RCC 7860 (cell line): ENCODE measurements around the gene PTPRE.
A peak's percentile ranks its signal among the peaks of the same experiment; 100 is the strongest.

Experiments used
- DNase-seq: peaks from one replicate; pipeline ENCODE4 v3.0.0-alpha.2; 2015; ENCODE audit warnings: low spot score
- FAIRE-seq: peaks from 2 replicates; lab custom pipeline; 2012; peaks lifted over from hg19 to GRCh38; lab: Jason Lieb, UNC

PTPRE gene

DNA sequence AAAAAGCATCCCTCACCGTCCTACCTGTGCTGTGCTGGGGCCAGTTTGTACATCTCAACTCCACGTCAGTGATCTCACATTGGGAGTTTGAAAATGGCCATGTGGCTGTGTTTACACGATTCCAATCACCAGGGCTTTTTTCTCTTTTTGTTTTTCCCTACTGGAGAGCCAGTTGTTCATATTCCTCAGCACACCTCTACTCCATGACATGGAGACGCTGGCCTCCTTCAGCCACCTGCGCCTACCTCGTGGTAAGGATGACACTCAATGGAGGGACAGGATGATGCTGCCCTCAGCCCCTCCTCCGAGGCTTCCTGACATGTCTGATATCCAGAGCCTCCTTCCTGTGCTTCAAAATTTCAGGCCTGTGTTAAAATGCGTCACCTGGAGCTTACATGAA is 24.5 kb upstream of the PTPRE start:
- FAIRE-seq (no peak), DNase-seq (no peak)

DNA sequence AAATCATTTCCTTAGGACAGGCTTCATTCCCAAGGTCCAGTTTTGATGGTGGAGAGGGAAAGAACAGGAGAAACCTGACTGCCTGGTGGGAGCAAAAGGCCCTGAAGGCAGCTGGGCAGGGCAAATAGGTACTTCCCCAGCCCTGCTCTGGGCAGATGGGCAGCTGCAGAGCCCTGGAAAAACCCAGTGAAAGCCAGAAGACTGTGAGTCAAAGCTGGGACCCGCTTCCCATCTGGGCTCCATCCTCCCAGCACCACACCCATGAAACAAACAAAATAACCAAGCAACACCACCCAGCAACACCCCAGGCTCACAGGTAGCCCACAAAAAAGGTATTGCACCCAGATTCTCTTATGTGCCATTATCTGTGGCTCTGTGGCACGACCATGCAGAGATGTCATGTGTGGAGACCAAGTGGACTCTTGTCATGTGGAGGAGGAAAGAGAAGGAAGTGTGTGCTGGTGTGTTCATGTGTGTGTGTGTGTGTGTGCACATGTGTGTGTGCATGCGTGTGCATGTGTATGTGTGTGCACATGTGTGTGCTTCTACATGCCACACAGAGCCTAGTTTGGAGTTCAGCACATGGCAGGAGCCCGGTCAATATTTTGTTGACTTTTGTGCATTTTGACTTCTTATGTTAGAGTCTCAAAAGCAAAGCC is 24.0 kb upstream of the PTPRE start:
- DNase-seq (no peak), FAIRE-seq (no peak)

DNA sequence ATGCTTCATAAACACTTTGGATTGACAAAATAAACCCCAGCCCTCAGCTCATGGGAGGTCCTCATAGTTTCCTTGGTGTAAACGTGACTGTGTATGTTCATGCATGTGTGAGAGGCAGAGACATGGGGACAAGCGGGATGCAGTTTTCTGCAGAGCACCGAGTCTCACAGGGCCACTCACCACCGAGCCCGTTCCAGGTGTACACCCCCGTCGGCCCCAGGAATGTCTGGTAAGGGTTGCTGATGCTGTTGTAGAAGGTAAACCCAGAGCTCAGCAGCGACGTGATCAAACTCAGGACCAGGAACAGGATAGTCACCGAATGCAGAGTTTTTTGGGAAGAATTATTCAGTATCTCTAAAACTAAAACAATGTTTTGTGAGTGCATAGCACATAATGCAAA is 23.4 kb upstream of the PTPRE start:
- DNase-seq (no peak), FAIRE-seq (no peak)

DNA sequence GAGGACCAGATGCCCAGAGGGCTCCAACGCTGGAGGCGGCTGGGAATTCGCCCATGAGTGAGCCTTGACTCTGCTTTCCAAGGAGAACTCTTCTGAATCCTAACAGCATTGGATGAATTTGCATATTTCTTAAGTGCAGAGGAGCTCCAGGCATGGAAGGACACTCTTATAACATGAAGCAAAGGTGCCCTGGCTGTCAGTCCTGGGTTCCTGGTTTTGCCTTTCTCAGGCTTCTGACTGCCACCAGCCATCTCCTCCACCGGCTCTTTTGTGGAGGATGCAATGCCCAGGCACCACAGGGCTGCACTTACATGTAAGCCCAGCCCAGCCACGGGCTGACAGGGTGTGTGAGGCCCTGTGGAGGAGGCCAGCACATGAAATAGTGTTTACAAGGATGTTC is 22.4 kb upstream of the PTPRE start:
- DNase-seq (no peak), FAIRE-seq (no peak)

DNA sequence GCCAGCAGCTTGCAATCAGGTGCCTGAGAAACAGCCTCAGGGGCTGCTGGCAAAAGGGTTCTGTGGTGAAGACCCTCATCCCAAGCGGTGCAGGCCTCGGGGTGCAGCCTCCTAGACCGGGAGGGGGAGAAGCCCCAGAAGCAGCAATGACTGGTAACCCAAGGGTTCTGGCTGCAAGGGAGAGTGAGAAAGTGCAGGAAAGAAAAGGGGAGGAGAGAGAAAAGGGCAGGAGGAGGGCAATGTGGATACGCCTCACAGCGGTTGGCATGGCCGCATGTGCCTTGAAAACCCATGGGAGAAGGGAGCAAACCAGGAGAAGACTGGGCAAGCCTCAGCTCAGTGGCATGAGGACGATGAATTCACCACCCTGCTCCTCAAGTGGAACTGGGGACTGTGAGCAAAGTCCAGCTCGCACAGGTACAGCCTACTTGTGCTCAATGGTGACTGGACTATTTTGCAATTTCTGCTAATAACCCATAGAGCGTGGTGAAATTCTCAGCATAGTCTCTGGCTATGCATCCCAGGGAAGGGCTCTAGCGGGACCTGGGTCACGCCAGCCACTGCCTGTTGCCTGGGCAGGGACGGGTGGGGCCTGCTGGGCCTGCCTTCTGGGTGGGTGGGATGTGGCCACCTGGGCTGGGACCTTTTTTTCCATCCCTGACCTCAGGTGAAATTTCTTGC is 20.4 kb upstream of the PTPRE start:
- DNase-seq: no peak
- no peak for FAIRE-seq

DNA sequence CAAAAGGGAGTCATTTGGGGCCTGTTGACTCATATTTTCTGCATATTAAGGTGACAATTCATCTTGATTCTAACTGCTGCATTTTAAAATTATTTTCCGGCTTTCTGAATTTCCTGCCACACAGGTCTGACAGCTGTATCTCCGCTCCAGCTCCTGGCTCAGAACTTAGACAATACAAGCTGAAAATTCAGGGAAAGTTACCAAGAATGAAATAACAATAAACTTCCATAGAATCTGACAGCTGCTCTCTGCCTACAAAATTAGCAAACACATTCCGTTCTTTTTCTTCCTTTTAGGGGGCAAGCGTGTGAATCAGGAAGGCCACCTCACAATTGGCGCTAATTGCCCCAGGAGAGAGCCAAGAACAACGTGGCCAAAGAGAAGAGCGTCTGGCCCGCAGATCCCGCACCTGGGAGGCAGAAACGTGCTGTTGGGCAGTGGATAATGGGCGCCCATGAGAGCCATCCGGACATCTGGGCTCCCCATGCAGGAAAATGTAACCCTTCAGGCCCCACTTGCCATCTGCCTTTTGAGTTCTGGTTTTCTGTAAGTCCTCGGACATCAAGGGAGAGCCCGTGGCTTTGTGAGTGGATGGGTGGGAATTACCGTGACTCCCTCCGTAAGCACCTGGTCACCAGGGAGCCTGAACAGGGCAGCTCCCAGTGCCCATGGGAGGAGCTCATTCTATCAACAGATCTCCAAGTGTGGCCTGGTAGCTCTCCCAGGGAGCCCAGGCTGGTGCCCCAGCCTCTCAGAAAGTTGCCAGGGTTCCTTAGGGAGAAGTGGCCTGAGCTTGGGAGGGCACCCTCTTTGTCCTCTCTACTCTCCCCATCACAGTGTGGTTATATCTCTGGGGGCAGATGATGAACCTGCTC is 19.1 kb upstream of the PTPRE start:
- DNase-seq: no peak
- FAIRE-seq: no peak

DNA sequence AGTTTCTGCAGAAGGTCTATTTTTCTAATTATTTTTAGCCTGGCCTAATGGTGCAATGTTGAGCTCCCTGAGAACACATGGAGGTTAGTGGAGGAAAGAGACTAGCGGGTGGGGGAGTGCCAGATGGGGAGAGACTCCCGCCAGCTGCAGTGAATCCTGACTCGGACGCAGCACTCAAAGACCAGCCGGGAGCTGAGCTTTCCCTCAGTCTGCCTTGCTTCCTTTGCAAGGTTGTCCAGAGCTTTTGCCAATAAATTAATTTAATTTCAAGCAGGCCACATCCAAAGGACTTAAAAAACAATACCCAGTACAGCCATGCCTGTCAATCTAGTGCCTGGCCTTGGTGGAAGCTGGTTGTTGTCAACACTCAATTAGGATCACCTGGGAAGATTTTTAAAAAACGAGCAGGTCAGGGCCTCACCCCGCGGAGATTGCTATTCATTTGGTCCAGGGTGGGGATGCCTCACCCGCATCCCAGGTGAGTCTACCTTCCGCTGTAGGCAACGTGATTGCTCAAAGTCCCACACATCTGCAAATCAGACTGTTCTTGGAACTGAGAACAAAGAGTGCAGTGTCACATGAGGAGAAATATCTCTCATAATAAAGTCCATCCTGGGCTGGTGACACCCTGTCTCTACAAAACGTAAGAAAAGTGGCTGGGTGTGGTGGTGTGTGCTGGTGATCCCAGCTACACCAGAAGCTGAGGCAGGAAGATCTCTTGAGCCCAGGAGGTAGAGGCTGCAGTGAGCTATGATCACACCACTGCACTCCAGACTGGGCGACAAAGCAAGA is 18.2 kb upstream of the PTPRE start:
- no peak for DNase-seq
- no peak for FAIRE-seq

DNA sequence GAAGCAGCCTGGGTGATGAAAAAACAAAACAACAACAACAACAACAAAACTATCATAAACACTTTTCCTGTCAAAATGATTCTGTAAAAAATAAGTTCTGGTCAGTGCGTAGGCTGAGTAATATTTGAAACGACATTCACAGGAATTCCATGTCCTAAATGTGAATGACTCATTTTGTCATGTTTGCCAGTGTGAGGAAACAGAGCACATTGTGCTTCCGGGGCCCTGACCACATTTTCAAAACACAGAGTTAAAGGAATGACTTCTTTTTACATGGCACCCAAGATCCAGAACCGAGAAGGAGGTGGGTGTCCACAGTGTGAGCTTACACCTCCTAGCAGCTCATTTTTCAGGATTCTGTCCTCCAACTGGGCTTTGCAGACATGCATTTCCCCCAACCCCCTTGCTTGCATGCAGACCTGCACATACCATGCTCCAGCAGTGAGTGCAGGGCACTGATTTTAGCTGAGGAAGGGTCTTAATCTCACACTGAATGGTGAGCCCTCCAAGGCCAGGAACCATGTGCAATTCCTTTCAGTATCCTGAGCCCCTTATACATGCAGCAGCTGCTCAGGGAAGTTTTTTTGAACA is 17.2 kb upstream of the PTPRE start:
- DNase-seq (no peak), FAIRE-seq (peak; percentile 45)

DNA sequence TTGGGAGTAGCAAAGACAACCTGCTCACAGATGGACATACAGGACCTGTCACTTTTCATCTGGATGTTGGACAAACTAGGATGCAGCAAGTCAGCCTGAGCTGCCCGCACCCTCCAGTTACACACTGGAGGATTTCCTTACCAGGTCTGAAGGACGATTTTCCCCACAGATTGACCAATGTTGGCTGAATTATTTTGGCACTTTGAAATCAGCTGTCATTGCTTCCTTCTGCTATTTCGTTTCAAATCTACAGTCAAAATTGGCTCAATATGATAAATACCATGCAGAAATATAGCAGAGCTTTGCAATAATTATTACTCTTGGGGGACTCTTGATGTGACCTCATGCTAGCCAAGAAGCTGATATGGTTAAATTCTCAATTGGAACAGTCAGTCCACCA is 16.7 kb upstream of the PTPRE start:
- DNase-seq: no peak
- no peak for FAIRE-seq

DNA sequence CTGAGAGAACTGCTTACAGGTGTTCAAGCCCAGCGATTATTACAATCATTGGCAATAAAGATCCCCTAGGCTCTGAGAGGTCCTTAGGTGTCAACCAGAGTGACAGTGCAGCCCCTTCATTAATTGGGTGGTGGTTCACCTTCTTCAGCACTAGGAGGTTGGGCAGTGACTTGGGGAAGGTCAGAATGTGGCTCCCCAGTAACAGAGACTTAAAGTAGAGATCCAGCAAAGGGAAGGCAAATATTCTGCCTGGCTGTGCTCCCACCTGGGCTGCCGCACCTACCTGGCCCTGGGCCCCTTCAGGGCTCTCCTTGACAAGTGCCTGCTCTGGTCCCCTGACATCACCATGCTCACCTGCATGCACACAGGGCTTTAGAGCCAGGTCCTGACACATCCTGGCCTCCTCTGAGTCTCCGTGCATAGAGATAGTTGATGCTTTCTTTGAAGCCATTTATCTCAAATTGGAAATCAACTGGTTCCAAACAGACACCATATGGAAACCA is 16.0 kb upstream of the PTPRE start:
- no peak for DNase-seq
- no peak for FAIRE-seq

DNA sequence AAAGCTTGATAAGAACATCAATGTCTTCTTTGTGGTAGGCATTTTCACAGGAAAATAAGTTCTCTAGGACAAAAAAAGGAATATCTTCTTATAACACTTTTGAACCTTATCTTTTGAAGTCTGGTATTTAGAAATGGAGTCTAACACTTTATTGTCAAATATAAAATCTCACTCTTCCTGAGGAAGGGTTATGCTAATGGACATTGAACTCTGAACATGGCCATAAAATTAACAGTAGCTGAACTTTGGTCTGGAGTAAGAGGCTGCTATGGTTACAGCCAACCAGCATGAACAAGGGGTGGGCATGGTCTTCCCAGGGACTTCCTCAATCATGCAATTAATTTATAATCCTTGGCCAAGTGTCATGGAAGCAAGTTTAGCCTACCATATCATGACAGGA is 14.2 kb upstream of the PTPRE start, which contains the start of gene CLRN3:
Gene CLRN3 (minus strand): TSS at position 199 of the 400 bp plus-strand sequence. CDS start 157 bp downstream, at position 42.
- FAIRE-seq (no peak), DNase-seq (no peak)

DNA sequence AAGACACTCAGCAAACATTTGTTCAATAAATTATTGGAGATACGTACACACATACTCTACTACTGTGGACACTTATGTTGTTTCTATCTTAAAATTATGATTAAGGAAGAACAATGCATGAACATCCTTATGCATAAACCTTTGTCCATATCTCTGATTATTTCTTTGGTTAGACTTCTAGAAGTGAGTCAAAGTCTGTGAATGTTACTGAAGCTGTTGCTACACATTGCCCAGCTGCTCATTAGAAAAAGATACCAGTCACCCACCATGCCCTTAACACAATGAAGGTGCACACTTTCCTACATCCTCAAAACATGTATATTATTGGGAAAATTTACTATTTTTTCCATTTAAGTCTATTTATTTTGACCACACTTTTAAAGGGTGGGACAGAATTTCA is 12.8 kb upstream of the PTPRE start:
- DNase-seq (no peak), FAIRE-seq (no peak)

DNA sequence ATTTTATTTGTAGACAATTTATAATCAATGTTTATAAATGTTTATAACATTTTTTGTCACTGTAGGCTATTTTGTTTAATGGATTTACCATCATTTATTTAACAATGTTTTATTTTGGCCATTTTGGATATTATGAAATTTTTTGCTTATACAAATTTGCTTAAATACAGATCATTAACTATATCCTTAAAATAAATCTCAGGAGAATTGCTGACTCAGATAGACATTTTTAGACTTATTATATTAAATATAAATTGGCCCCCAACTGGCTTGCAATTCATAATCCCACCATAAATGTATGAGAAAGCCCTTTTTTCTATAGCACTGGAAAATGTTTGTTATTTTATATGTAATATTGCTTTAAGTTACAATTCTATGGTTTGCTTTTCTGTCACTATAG is 10.3 kb upstream of the PTPRE start:
- DNase-seq (no peak), FAIRE-seq (peak; percentile 12)

DNA sequence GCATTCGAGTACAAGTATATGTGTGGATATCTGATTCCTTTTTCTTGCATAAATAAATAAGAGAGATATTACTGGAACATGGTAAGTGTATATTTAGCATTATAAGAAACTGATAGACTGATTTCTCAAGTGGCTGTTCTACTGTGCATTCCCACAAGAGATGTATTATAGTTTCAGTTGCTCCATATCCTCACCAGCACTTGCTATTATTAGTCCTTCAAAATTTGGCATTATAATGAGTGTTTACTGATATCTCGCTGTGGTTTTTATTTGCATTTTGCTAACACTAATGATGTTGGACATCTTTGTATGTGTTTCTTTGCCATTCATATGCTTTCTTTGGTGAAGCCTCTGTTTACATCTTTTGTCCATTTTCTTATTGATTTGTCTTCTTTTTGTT is 9.7 kb upstream of the PTPRE start:
- no peak for DNase-seq
- FAIRE-seq: no peak

DNA sequence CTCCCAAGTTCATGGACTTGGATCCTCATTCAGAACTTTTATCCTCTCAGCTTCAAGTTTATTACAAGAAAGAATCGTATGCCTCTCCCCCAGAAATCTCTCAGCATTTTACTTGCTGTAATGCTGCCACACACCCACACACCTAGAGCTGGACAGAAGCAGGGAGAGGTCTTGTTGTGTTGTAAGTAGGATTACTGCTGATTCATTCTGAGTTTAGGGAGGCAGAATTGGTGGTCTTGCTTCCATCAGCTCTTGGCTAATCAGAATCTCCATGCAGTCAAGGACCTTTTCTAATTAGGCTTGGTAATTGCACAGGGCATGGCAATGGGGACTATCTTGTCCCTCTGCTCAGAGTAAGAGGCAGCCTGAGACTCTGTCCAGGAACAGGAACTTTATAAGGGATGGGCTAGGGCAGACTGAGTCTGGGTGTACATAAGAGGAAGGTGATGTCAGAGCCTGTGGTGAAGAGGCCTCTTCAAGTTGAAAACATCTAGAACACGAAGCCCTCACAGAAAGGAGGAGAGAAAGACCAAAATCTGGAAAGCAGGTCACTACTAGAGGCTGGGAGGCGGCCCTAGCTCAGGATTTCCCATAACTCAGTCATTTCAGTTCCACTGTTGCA is 7.0 kb upstream of the PTPRE start:
- DNase-seq (no peak), FAIRE-seq (no peak)

DNA sequence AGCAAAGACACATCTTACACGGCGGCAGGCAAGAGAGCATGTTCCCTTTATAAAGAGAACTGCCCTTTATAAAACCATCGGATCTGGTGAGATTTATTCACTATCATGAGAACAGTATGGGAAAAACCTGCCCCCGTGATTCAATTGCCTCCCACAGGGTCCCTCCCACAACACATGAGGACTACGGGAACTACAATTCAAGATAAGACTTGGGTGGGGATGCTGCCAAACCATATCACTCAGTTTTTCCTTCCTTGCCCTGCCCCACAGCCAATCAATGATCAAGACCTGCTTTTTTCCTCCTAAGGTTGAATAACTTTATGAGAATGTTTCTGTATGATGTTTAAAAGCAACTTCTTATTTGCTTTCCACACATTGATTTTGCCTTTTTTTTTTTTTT is 3.1 kb upstream of the PTPRE start:
- FAIRE-seq (no peak), DNase-seq (no peak)

DNA sequence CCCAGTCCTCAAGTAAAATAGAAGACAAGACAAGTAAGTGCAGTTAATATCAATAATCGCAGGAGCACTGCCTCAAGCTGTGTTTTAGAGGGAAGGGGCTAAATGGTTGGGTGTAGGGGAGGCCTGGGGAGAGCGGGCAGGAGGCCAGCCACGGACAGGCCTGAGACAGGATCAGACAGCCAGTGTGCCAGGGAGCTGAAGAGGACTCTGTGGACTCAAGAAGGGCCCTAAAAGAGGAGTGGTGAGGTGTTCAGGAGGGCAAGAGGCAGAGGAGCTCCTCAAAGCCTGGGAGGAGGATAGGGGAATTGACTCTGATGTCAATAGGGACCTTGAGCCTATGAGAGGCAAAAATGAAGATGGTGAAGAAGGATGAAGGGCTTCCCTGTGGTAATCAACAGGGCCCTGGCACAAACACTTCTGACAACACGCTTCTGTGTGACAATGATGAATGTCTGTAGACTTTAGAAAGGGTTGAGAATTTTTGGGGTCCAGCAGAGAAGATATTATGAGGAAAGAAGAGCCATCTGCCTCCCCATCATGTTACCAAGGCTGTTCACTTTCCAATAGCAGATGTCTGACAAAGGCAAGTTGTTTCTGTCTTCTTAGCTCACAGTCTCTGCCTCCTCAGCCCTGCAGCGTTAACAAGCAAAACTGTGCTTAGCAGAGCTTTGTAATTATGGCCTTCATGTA is 2.4 kb upstream of the PTPRE start:
- FAIRE-seq (no peak), DNase-seq (no peak)

DNA sequence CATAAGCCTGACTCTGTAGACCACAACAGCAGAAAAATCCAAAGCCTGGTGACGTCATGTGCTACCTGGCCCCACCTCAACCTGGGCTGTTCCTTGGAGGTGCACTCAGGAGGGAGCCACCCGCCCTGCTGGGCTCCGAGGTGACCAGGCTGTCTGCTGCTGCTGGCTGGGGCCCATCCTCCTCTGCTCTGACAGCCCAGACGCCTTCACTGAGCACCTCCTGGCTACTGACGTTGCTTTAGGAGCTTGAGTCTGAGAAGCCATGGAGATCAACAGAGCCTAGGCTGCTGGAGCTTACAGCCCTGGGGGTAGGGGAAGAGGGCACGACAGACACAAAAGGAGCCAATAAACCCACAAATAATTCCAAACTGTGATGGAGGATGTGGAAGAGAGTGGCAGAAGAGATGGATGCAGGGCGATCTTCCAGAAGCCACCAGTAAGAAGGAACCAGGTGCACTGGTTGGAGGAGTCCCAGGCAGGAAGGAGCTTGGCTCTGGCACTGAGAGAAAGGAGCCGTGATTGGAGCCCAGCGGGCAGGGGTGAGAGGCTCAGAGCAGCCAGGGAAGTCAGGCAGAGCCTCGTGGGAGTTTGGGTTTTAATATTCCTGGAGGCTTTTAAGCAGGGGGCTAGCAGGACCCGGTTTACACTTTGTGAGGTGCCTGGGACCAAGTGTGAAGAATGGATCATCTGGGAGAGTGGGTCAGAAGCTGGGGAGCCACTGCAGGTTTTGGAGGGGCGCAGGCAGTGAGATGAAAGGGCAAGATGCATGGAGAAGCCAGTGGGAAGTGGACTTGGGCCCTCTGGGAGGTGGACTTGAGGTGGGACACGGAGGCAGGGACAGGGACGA is 1.7 kb upstream of the PTPRE start:
- FAIRE-seq: no peak
- DNase-seq: no peak
